ENCODE data around the gene CILP2.

The CILP2 gene

GRCh38 chr19:19544257-19544953, 6.3 kb downstream of the CILP2 start:
- DNase-seq (ENCODE audit: low read depth in 2 of 2), result no peak

GRCh38 chr19:19544954-19545591, 7.0 kb downstream of the CILP2 start:
- no peak for DNase-seq (ENCODE audit: low read depth in 2 of 2)

GRCh38 chr19:19545707-19546106, 7.6 kb downstream of the CILP2 start:
- DNase-seq (ENCODE audit: low read depth in 2 of 2), result no peak

GRCh38 chr19:19546751-19547162, 8.7 kb downstream of the CILP2 start:
- DNase-seq (ENCODE audit: low read depth in 2 of 2), result no peak

- DNase-seq (ENCODE audit: low read depth in 2 of 2), result no peak
Measured at GRCh38 chr19:19547674-19548336, 9.7 kb downstream of the CILP2 start.

- no peak for DNase-seq (ENCODE audit: low read depth in 2 of 2)
Measured at GRCh38 chr19:19548915-19549759, 11.1 kb downstream of the CILP2 start.

- DNase-seq (ENCODE audit: low read depth in 2 of 2), result no peak
Measured at GRCh38 chr19:19549804-19550464, 11.9 kb downstream of the CILP2 start.

GRCh38 chr19:19550485-19550929, 12.4 kb downstream of the CILP2 start:
- DNase-seq (ENCODE audit: low read depth in 2 of 2), result no peak

- DNase-seq (ENCODE audit: low read depth in 2 of 2), result no peak
Measured at GRCh38 chr19:19550972-19551852, 13.1 kb downstream of the CILP2 start.

GRCh38 chr19:19551853-19552192, 13.8 kb downstream of the CILP2 start:
- DNase-seq (ENCODE audit: low read depth in 2 of 2), result no peak

GRCh38 chr19:19552798-19553197, 14.7 kb downstream of the CILP2 start:
- DNase-seq (ENCODE audit: low read depth in 2 of 2), result no peak

- no peak for DNase-seq (ENCODE audit: low read depth in 2 of 2)
Measured at GRCh38 chr19:19553670-19554069, 15.6 kb downstream of the CILP2 start.

- peak in 1 of 2 donors; percentile 35 for DNase-seq (ENCODE audit: low read depth in 2 of 2)
Measured at GRCh38 chr19:19554074-19555023, 16.3 kb downstream of the CILP2 start.

GRCh38 chr19:19558055-19558454, 20.0 kb downstream of the CILP2 start:
- no peak for DNase-seq (ENCODE audit: low read depth in 2 of 2)

- DNase-seq (ENCODE audit: low read depth in 2 of 2), result no peak
Measured at GRCh38 chr19:19558636-19559035, 20.6 kb downstream of the CILP2 start.

GRCh38 chr19:19559931-19560330, 21.9 kb downstream of the CILP2 start:
- DNase-seq (ENCODE audit: low read depth in 2 of 2), result no peak

- DNase-seq (ENCODE audit: low read depth in 2 of 2), result no peak
Measured at GRCh38 chr19:19561946-19562664, 24.0 kb downstream of the CILP2 start.

- no peak for DNase-seq (ENCODE audit: low read depth in 2 of 2)
Measured at GRCh38 chr19:19562665-19563347, 24.7 kb downstream of the CILP2 start.
